Activated CD8-positive, alpha-beta memory T cell treated with anti-CD3 and anti-CD28 coated beads for 48 hours (primary cell): Measurements from ENCODE around the gene BHLHE41.

Experiments
- DNase-seq, 3 experiments: peaks; one replicate each; pipeline ENCODE4 v3.0.0-alpha.2; 2020; ENCODE audit warnings: low read depth in 2 of 3, low spot score in 2 of 3

The BHLHE41 gene

DNA sequence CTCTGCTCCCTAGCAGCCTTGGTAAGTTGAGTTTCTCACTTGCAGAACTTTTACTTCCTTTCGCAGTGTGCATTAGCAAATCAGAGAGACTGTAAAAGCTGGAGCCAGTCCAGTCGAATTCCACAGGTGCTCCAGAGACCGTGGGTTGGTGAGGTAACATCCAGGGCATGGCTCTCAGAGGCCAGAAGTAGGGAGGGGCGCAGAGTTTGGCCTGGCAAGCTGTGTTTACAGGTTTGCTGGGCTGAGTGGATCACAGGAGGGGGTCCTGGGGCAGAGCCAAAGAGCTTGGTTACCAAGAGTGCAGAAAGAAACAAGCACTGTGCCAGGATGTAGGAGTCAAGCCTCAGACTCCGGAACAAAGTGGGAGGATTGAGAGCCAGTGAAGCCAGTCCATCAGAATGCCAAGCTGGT lies 10.2 kb upstream of the BHLHE41 start:
- no peak for DNase-seq

DNA sequence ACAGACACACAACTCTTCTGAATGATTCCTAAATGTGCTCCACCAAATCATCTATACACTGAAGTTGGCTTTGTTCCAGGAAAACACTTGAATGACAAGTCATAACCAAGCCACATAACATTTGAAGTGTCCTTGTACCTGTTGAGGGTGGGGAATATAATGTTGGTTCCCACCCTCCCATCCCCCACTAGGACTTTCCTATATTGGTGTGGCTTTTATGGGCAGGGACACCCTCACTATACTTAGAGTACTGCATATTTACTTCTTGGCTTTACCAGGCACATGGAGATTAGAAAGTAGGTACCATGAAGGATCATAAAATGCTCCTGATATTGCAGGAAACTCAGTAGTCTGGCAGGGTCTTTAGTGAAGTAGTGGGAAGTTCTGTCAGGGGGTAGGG lies 9.7 kb upstream of the BHLHE41 start:
- DNase-seq: no peak

DNA sequence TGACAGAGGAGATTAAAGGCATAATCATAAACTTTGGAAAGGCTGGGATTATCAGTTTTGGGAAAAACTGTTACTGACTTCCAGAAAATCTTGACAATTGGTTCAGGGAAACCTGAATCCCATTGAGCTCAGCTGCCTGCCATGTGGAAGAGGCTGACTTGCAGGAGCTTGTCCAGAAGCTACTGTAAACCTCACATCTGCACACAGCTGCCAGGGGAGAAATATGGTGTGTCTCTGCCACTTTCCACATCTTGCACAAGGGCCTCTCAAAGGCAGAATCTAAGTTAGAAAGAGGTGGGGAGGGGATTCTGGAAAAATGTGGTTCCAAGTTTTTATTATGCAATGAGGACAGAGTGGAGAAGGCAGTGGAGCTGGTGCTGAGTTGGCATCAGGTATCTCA lies 8.7 kb upstream of the BHLHE41 start:
- DNase-seq: no peak

DNA sequence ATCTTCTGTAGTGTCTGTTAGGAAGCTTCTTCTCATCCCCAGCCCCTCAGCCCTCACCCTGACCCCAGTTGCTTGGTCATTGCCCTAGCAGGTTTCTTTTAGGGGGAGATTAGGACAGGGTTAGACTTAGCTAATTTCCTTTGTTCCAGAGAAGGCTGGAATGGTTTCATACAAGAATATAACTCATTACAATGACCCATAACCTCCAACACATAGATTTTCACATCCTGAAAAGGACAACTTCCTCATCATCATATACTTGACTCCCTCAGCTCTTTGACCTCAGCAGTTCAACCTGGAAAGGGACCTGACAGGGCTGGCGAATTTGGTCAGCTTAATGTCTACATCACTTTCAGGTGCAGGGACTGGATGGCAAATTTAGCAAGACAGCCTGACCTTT lies 8.0 kb upstream of the BHLHE41 start:
- DNase-seq: no peak

DNA sequence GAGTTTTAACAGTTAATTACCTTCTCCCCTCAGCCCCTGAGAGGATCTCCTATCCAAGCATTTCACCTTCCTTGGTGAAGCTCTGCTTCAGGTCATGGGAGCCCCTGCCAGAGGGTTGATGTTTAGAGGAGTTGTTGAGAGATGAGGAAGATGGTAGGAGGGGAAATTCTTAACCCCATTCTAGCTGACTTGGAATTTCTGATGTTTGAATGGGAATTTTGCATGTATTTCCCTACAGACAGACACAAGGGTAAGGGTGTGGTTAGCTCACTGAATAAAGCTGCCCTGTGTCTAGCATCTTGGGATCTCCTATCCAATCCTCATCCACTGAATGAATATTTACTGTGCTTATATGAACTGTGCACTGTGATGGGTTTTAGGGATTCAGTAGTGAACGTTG lies 7.1 kb upstream of the BHLHE41 start:
- DNase-seq: no peak

DNA sequence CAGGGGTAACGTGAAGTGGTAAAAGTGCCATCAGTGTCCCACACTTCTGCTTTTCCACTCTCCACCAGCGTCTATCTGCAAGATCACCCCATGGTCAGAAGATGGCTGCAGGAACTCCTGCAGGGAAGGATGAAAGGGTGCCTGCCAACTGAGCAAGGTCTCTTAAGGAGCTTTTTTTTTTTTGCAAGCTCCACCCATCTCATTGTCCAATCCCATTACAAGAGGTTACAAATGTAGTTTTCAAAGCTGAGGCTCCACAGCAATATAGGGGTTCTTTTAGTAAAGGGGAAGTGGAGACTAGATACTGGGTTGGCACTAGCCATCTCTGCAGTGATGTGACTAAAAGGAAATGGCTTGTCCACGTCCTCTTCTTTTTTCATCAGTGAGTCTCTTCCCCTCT lies 5.9 kb upstream of the BHLHE41 start:
- no peak for DNase-seq

DNA sequence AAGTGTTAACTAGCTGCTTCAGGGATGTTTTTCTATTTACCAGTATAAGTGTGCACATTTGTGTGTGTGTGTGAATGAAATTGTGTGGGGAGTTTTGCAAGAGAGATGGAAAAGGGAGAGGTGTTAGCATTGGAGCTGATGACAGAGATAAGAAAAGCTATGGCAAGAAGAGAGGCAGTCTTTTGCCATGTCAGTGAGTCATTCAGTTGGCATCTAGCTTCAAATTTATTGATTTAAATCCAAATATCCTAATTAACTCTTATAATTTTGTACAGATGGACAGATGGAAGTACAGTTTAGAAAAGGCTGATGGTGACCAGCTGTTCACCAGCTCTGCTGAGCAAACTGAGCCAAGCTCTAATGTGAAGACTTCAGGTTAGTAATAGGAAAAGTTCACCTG lies 3.3 kb upstream of the BHLHE41 start:
- DNase-seq: no peak

DNA sequence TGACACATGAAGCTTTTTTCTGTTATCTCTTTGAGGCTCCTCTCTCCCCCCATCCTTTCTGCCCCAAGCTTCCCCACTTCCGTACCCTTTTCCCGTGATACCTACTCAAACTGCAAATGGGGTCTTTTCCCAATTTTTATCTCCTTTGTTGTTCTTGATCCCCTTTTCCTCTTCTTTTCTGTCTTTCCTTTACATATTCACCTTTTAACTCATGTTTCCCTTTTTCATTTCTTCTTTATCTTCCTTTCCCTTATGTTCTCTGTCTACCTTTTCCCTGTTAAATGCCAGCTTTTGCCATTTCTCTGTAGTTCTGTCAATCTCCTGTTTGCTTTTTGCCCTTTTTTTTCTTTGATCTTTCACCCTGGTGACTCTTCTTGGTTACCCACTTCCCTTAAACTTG lies 2.6 kb upstream of the BHLHE41 start:
- no peak for DNase-seq

DNA sequence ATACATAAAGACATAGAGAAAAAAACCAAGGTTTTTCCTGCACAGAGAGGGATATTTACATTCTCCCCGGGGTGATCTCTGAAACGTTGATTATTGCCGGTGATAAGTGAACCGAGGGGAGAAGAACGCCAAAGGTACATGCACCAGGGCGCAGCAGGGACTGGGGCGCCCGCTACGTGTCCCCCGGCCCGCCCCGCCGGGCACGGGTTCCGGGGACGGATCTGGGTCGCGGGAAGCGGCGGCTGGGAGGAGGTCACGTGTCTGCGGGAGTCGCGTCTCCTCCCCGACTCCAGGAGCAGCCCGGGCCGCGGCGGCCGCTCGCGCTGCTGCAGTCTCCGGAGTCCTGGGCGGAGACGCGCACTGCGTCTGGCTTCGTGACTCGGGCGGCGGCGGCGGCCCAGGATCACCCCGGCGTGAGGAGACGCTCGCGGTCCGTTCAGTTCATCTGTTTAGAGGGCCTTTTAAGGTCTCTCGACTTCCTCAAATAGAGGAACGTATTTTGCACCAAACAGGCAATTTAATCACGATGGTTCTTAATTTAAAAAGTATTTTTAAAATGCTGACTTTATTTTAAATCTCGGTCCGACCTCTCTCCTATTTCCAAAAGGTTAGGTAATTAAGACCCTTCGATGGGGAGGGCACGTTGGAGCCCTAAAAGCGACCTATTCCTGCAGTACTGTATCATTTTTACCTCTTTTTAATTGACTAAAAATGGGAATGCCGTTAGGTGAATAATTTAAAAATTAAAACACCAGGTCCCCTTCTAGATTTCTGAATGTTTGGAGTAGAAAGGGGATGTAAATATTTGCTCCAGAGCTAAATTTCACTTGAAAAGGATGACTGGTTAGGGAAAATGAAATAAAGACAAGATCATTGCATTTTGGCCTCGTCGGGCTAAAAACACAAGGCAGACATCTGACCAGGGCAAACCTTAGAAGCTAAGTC lies 1.8 kb upstream of the BHLHE41 start:
- DNase-seq: peak in 1 of 3 experiments; percentile 13

DNA sequence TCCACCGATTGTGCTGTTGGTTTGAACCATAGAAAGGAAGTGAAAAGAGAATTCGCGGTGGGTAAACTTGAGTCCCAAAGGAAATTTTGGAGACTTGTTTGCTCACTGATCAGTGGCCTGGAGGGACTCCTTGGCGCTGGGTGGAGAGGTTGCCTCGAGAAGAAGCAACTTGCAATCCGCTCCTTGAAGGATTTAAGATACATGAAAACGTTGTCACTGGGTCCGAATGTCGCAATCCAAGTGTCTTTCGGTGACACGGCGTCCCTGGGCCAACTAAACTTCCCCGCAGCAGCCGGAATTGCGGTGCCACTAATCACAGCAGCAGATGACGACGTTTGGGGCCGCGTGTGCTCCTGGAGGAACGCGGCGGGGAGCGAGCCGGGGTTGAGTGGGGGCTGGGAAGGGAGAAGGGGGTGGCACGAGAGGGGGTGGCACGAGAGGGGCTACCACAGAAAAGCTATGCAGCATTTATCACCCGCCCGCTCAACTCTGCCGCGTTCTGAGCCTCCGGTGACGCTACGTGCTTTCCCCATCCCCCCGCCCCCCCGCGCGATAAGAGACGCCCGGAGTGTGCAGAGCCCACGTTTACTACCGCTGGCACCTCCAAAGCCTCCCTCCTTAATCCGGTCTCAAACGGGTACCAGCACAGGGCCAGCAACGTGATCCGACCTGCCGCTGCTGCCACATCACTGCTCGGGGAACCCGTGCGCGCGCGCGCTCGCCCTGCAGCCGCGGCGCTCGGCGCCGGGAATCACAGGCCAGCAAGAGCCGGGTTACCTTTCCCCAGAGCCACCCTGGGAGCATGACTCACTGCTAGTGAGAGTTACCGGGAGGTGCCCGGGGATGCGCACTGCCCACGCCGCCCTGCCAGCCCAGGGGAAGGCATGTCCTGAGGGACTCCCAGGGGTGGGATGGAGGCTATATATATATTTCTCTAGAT lies 833 bp upstream of the BHLHE41 start:
- DNase-seq: peak in 1 of 3 experiments; percentile 9

DNA sequence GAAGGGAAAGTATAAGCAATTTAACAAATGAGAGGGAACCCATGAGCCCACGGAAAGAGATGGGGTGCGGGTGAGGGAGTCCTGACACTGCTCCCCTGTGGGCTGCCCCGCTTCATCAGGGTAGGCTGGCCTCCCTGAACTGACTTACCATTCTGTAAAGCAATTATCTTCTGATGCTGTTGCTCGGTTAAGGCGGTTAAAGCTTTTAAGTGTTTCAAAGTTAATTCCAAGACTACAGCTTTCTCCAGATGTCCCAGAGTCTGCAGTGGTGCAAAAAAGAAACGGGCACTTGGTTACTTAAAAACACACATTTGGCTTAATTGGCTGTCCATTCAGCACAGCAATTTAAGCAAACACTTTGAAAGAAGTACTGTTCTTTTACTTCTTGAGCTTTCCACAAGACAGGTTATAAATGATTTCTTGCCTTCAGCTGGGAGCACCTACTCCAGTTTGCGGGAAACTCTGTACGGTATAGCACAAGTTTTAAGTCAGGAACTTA lies 1.3 kb downstream of the BHLHE41 start:
- no peak for DNase-seq

DNA sequence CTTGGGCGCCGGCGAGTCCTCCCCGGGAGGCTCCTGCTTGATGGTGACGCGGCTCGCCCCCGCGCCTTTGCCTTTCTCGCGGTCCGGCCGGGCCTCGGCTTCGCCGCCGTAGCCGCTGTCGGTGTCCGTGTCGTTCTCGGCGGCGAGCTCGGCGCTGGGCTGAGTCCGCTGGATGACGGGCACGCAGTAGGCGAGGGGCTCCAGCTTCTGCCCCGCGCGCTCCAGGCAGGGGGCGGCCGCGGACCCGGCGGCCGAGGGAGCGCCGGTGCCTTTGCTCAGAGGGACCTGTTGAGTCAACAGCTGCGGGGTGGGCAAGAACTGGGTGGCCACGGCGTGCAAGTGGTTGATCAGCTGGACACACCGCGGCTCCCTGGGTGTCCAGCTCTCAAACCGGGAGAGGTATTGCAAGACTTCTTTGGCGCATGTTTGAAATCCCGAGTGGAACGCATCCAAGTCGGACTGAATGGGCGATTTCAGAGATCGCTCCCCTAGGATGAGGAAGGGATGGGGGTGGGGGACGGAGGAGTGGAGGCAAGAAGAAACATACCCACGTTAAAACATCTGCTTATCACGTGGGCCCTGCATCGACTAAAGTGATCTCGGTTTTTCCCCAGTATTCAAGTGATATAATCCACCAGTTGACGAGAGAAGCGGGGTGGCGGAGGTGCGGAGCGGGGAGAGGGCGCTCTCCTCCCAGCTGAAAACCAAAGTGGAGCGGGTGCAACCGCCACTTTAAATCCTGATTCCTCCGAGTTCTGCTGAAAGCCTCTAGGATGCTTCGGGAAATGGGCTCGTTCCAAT lies 2.0 kb downstream of the BHLHE41 start:
- no peak for DNase-seq

DNA sequence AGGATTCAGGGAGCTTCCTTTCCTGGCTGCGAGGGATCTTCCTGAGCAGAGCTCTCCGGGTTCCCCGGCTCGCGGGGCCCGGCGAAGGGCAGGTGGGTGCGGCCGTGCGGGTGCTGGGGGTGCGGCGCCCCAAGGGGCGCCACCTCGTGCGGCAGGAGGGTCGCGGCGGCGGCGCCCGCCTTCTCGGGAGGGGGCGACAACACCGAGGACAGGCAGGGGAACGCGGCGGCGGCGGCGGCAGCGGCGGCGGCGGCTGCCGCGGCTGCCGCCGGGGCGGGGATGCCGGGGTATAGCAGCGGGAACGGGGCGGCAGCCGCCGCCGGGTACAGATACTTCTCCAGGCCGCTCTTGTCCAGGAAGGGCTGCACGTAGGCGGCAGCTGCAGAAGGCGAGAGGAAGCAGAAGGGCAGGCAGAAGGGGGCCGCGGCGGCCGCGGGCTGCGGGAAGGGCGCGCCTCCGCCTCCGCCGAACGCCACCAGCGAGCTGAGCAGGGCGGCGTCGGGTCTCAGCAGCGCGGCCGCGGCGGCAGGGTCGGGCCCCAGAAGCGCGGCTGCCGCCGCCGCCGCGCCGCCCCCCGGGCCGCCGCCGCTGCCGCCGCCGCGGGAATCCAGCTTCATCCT lies 2.7 kb downstream of the BHLHE41 start:
- no peak for DNase-seq

DNA sequence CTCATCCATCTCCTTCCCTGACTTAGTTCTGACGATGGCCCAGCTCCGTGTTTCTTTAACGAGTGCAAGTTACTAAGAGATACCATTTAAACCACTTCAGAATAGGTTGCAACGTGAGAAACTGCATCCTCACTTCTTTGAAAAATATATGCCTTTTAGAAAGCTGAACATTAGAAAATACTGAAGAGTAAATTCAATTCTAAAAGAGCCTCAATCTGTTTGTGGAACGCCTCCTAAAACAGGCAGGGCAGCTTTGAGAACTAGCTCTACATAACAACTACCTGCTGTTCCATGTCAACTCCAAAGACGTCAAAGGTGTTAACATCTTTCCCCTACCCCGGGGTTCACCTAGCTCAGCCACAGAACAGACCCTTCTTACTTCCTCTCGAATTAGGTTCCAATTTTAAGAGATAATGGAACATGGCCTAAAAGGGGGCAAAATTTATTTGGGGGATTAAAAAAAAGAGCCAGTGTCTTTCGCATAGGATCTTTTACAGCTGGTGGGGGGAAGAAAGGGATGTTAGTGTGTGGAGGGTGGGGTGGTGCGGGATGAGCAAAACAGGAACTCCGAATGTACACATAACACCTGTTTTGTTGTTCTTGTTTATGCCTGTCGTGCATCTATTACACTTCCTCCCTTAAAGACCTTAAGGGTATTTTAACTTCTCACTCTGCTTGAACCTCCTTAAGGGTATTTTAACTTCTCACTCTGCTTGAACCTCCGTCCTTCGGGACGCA lies 3.3 kb downstream of the BHLHE41 start:
- DNase-seq: no peak

DNA sequence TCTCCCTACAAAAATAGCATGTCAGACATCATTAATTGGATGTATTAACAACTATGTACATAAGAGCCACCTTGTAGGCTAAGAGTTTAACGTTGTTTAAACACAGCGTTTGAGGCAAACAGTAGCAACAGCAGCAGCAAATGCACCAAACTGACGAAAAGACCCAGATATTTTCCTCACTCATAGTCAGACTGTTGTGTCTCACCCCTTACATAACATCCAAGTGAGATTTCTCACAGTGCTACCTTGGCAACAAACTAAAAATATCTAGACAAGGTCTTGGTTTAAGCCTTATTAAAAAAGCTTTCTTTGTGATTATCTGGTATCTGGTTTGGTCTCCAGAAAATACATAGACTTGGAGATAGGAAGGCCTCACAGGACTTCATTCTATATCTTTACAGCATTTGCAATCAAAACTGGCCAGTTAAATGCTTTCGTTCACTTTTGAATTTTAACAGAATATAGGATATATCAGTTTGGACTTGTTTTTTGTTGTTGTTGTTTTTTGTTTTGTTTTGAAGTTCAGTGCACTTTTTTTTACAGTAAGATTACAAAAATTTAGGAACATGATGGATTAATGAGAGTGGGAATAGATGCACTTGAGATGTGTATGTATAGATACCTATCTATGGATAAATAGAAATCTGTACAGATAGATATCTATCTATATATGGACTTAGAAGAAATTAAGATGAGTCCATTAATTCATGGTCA lies 4.1 kb downstream of the BHLHE41 start:
- no peak for DNase-seq

DNA sequence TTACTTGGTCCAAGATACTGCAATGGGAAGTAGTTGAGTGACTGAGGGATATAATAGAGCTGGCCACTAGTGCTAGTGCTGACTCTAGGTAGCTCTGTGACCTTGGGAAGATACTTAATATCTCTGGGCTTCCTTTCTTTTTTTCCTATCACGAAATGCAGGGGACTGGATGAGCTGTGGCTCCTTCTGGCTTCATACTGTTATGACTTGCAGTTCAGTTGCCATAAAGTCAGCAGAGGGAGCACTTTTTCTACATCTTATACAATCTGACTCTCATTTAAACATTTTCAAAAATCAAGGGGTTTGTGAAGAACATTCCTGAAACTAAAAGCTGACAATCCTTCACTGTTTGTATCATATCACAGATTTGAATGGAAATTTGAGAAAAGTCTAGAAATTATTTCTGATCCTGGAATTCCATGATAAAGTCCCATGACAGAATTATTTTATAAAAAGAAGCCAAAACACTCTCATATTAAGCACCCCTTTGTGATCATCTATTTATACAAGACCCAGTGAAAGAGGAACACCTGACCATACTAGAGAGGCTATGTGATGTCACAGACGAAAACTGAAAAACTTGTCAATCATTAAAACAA lies 5.3 kb downstream of the BHLHE41 start:
- no peak for DNase-seq

DNA sequence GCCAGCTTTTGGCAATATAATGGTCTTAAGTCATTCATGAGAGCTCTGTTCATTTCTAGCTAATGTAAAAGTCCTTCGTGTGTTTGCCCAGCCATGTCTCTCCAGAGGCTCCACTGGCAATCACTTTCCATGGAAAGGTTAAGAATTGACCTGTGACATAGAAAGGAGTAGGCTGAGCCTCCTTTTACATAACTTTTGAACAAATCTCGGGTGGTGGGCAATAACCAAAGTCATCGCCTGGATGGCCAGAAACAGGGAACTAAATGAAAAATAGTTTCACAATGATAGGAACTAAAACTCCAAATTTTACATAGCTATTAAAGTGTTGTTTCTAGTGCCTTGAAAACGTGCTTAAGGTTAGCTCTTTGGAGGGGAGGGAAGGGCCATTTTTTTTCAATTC lies 6.5 kb downstream of the BHLHE41 start:
- no peak for DNase-seq

DNA sequence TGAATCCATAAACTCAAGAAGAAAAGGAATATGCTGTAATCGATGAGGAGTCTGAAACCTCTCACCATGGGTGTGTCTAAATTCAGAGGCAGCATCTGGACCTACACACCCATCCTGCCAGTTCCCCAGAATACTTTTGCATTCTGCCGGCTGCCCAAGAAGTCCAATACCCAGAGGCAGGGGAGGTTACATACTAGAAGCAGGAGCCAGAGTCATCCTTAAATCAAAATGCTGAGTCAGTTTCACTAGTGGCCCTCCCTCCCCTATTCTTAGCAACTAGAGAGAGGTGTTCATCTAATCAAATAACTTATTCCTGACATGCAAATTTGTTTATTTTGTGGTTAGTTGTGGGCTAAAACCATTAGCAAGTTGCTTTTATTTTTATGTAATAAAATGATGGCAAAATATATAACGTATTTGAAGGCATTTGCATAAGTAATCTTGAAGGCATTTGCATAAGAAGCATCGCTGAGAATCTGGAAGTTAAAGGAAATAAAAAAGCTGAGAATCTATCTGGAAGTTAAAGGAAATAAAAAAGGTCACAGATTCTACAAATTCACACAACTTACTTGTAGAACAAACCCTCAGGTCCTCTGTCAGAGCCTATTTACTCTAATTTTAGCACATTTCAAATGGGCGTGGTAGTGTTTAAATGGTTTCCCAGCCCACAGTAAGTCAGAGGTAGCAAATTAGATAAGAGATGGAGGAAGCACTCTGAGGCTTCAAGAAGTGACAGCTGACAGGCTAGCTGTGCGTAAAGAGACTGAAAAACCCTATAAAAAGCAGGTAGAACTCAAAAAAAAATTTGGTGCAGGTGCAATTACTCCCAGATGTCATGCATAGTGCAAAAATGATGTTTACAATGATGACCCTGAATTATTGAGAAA lies 7.8 kb downstream of the BHLHE41 start:
- DNase-seq: no peak
